ENCODE measurements around the gene RTL10. TPM values are rescaled to one million over a fixed set of nuclear protein-coding genes. Genes with fewer than 3 reads are reported as not detected.

The RTL10 gene
- total RNA-seq, 1 donor from 2014 or later: 10.9 TPM

DNA sequence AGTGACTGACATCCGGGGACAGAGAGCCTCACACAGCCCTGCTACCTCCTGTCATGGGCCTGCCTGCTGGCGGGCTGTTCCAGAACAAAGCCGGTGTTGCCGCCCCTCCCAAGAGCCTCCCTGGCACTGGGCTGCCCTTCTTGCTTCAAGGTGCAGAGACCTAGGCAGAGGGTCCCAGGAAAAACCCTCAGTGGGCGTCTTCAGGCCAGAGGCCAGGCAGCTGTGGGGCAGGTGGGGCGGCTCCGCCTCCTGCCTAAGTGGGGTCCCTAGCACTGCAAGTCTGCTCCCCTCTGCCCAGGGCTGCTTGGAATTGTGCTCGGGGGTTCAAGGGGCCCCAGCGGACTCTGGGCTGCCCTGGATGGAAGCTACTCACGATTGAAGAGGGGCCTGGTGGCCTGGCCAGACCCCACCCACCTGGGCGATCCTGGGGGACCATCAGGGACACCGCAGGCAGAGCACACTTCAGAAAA lies 20.4 kb upstream of the RTL10 start:
- Histone ChIP-seq H3K27me3 (ENCODE audit: control insufficient read depth, insufficient read depth, low read length) (no peaks in the 10 kb centered on the region), H3K36me3 (ENCODE audit: control insufficient read depth, insufficient read depth, low read length) (no peaks in the 10 kb centered on the region), H3K4me3 (ENCODE audit: low read depth, low read length) (no peak overlapping the region)
- TF ChIP-seq, protein P1, sequence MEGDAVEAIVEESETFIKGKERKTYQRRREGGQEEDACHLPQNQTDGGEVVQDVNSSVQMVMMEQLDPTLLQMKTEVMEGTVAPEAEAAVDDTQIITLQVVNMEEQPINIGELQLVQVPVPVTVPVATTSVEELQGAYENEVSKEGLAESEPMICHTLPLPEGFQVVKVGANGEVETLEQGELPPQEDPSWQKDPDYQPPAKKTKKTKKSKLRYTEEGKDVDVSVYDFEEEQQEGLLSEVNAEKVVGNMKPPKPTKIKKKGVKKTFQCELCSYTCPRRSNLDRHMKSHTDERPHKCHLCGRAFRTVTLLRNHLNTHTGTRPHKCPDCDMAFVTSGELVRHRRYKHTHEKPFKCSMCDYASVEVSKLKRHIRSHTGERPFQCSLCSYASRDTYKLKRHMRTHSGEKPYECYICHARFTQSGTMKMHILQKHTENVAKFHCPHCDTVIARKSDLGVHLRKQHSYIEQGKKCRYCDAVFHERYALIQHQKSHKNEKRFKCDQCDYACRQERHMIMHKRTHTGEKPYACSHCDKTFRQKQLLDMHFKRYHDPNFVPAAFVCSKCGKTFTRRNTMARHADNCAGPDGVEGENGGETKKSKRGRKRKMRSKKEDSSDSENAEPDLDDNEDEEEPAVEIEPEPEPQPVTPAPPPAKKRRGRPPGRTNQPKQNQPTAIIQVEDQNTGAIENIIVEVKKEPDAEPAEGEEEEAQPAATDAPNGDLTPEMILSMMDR (IDR thresholded peaks at IDR 0.05; ENCODE audit: insufficient read depth, low read length, poor library complexity, severe bottlenecking): no peak
- no peak for DNase-seq (ENCODE audit: low read depth)

DNA sequence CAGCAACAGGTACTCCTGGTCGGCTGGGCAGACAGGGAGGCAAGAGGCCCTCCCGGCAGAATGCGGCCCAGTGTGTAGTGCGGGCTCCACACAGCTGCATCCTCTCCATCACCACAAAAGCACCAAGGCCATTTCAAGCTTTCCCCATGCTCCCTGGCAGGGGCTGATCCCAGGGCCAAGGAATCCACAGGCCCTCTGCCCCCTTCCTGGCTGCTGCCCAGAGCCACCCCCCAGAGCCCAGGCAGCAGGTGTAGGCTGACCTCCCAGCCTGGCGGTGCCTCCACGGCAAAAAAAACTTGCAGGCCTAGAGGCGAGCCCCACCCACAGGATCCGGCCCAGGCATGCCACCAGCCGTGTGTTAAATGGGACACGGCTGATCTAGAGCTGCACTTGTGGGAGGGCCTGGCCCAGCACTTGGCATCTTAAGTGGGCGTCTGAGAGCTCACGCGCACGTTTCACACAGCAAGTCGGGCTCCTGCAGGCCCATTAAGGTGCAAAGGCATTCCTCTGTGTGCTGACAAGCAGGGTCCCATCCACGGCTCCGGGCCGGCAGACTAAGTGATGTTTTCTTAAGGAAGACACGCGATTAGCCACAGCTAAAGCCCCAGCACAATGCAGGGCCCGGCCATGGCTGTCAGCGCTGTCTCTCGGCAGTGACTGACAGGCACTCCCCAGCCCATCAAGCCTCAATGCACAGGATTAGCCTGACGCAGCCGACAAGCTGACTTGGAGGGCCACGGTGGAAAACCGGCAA lies 19.8 kb upstream of the RTL10 start:
- Histone ChIP-seq H3K4me3 (ENCODE audit: low read depth, low read length) (no peak overlapping the region), H3K36me3 (ENCODE audit: control insufficient read depth, insufficient read depth, low read length) (no peaks in the 10 kb centered on the region), H3K27me3 (ENCODE audit: control insufficient read depth, insufficient read depth, low read length) (no peaks in the 10 kb centered on the region)
- no peak for DNase-seq (ENCODE audit: low read depth)
- TF ChIP-seq, protein P1 (IDR thresholded peaks at IDR 0.05; ENCODE audit: insufficient read depth, low read length, poor library complexity, severe bottlenecking): no peak

DNA sequence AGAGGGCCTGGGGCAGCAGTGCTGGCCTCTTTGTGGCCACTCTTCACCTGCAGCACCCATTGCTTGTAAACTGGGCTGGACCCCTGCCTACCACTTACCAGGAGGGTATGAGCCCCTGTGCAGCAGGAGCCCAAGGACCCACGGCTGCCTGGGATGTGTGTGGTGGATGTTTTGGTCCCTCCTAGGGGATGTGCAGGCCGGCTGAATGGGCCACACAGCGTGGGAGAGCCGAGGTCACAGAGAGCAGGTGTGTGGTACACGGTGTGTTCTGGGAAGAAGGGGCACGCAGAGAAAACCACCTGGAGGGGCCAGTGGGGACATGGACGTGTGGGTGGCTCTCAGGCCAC lies 19.3 kb upstream of the RTL10 start:
- H3K36me3 ChIP-seq (ENCODE audit: control insufficient read depth, insufficient read depth, low read length): no peaks in the 10 kb centered on the region
- TF ChIP-seq, protein P1 (IDR thresholded peaks at IDR 0.05; ENCODE audit: insufficient read depth, low read length, poor library complexity, severe bottlenecking): no peak

DNA sequence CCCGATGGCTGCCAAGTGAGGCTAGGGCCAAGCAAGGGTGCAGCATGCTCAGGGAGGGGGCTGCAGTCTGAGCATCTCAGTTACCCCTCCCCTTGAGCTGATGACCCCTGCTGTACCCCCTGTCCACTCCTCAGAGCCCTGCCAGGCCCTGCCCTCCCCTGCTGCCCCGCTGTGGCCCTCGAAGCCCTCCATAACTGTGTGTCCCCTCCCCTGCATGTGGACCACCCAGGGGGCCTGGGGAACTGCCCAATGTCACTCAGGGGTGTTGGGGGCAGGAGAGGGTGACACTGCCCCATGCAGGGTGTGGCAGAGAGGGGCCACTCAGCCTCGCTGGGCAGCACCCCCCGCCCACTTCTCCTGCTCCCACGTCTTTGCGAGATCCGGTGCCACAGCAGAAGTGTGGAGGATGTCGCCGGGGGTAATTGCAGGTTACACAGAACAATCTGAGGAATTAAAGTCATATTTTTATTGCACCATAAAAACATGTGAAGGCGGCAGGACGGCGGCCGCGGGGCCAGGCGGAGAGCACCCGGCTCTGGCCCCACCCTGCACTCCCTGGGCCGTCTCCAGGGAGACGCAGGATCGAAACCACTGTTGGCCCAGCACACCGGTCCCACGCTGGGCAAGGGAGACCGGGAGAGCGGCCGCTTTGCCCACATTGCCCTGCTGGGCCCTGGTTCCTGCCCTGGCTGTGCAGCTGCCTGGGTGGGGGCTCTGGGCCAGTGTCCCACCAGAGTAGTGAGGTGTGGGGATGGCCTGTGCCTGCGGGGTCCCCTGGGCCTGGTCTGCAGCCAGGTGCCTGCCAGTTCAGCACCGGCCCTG lies 18.7 kb upstream of the RTL10 start:
- TF ChIP-seq, protein P1 (IDR thresholded peaks at IDR 0.05; ENCODE audit: insufficient read depth, low read length, poor library complexity, severe bottlenecking): no peak
- Histone ChIP-seq H3K27me3 (ENCODE audit: control insufficient read depth, insufficient read depth, low read length) (no peaks in the 10 kb centered on the region), H3K36me3 (ENCODE audit: control insufficient read depth, insufficient read depth, low read length) (no peaks in the 10 kb centered on the region), H3K4me3 (ENCODE audit: low read depth, low read length) (no peak overlapping the region)
- DNase-seq (ENCODE audit: low read depth): no peak

More for the DNA sequence above, 19.3 kb upstream of the RTL10 start:
- no peak for DNase-seq (ENCODE audit: low read depth)
- Histone ChIP-seq H3K27me3 (ENCODE audit: control insufficient read depth, insufficient read depth, low read length) (no peaks in the 10 kb centered on the region), H3K4me3 (ENCODE audit: low read depth, low read length) (no peak overlapping the region)

DNA sequence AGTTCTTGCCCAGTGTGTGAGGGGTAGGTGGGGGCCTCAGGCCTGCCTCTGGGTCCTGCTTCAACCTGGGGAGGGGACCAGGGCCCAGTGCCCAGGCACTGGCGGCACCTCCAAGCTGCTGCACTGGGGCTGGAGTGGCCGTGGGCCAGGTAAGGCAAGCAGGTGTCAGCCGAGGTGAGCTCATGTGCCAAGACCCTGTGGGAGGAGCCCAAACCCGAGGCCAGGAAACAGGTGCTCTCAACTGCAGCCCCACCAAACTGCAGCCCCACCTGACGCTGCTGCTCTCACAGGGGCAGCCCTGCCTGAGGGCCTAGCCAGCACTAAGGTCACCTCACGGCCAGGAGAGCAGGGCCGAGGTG lies 18.1 kb upstream of the RTL10 start:
- DNase-seq (ENCODE audit: low read depth): no peak
- H3K36me3 ChIP-seq (ENCODE audit: control insufficient read depth, insufficient read depth, low read length): no peaks in the 10 kb centered on the region
- no peak overlapping the region for H3K4me3 ChIP-seq (ENCODE audit: low read depth, low read length)
- H3K27me3 ChIP-seq (ENCODE audit: control insufficient read depth, insufficient read depth, low read length): no peaks in the 10 kb centered on the region
- TF ChIP-seq, protein P1 (IDR thresholded peaks at IDR 0.05; ENCODE audit: insufficient read depth, low read length, poor library complexity, severe bottlenecking): no peak

Measured in kidney epithelial cell (primary cell).